Neural progenitor cell (in vitro differentiated cells): Measurements from ENCODE around the gene ZNF569. TPM values are rescaled to one million over a fixed set of nuclear protein-coding genes. Genes with fewer than 3 reads are reported as not detected.

Source experiments
- DNase-seq: peaks from one replicate; pipeline ENCODE4 v3.0.0-alpha.2; 2016; ENCODE audit warnings: low spot score
- H2AFZ ChIP-seq: fragments of 200-600 bp; sonication (generic); replicated peaks from 2 replicates; pipeline ENCODE4 v1.6.1; 2016; ENCODE audit warnings: antibody characterized with exemption
- H3F3A ChIP-seq: fragments of 200-600 bp; sonication (generic); 2 replicates; pipeline ENCODE4 v1.6.1; 2016; ENCODE audit warnings: antibody characterized with exemption, low read depth
- H3K27ac ChIP-seq: fragments of 200-600 bp; sonication (generic); 2 replicates; pipeline ENCODE4 v1.5.1; 2016; ENCODE audit warnings: mild to moderate bottlenecking
- H3K27me3 ChIP-seq: fragments of 200-600 bp; sonication (generic); 2 replicates; pipeline ENCODE4 v1.6.1; 2016; ENCODE audit warnings: mild to moderate bottlenecking, moderate library complexity
- H3K36me3 ChIP-seq: fragments of 200-600 bp; sonication (generic); 2 replicates; pipeline ENCODE4 v1.5.1; 2016
- H3K4me1 ChIP-seq: fragments of 200-600 bp; sonication (generic); 2 replicates; pipeline ENCODE4 v1.6.1; 2016; ENCODE audit warnings: mixed run types
- H3K4me2 ChIP-seq: fragments of 200-600 bp; sonication (generic); 2 replicates; pipeline ENCODE4 v1.6.1; 2016
- H3K4me3 ChIP-seq: fragments of 200-600 bp; sonication (generic); 2 replicates; pipeline ENCODE4 v1.5.1; 2016
- H3K79me2 ChIP-seq: fragments of 200-600 bp; sonication (generic); 2 replicates; pipeline ENCODE4 v1.6.1; 2016; ENCODE audit warnings: low read depth
- H3K9ac ChIP-seq: fragments of 200-600 bp; sonication (generic); 2 replicates; pipeline ENCODE4 v1.6.1; 2016
- H3K9me3 ChIP-seq: fragments of 200-600 bp; sonication (generic); 2 replicates; pipeline ENCODE4 v1.5.1; 2016; ENCODE audit warnings: low read depth
- H4K20me1 ChIP-seq: fragments of 200-600 bp; sonication (generic); 2 replicates; pipeline ENCODE4 v1.6.1; 2016; ENCODE audit warnings: low read depth
- H3K27ac Mint-ChIP-seq: 3 replicates; pipeline ENCODE4 v1.8.0; 2021; ENCODE audit warnings: mixed read lengths
- H3K27me3 Mint-ChIP-seq: 2 replicates; pipeline ENCODE4 v1.8.0; 2022; ENCODE audit warnings: low read depth, mild to moderate bottlenecking, inconsistent platforms, moderate library complexity, mixed read lengths; ENCODE audit not compliant: insufficient read depth
- H3K36me3 Mint-ChIP-seq: 3 replicates; pipeline ENCODE4 v1.8.0; 2021; ENCODE audit warnings: mixed read lengths
- H3K4me1 Mint-ChIP-seq: 3 replicates; pipeline ENCODE4 v1.8.0; 2021; ENCODE audit warnings: mixed read lengths
- H3K4me3 Mint-ChIP-seq: 3 replicates; pipeline ENCODE4 v1.8.0; 2021; ENCODE audit warnings: mild to moderate bottlenecking, moderate library complexity, mixed read lengths
- H3K9me3 Mint-ChIP-seq: 3 replicates; pipeline ENCODE4 v1.8.0; 2020; ENCODE audit warnings: mixed read lengths
- CTCF ChIP-seq: fragments of 200-600 bp; sonication (generic); IDR thresholded peaks from 2 replicates; pipeline ENCODE4 v1.5.1; 2017; ENCODE audit warnings: antibody characterized with exemption, mild to moderate bottlenecking
- EZH2 ChIP-seq: fragments of 200-600 bp; sonication (generic); IDR thresholded peaks from 2 replicates; pipeline ENCODE4 v1.6.1; 2017; ENCODE audit warnings: antibody characterized with exemption, mild to moderate bottlenecking, moderate library complexity
- EZH2phosphoT487 ChIP-seq: fragments of 200-600 bp; sonication (generic); IDR thresholded peaks from 2 replicates; pipeline ENCODE4 v1.6.1; 2017; ENCODE audit warnings: antibody characterized with exemption
- total RNA-seq: library from RNA; depleted of rRNA; stranded (reverse); fragments of >200 nt; gene quantifications from 2 replicates; pipeline ENCODE4 v1.2.3, GENCODE V29; 2015; ENCODE audit warnings: low replicate concordance

ZNF569 gene
- total RNA-seq, 1 donor from 2014 or later = 31.6 TPM

GRCh38 chr19:37362733-37363132, 104.5 kb downstream of the ZNF569 start:
- peak; percentile 48 for DNase-seq

DNA sequence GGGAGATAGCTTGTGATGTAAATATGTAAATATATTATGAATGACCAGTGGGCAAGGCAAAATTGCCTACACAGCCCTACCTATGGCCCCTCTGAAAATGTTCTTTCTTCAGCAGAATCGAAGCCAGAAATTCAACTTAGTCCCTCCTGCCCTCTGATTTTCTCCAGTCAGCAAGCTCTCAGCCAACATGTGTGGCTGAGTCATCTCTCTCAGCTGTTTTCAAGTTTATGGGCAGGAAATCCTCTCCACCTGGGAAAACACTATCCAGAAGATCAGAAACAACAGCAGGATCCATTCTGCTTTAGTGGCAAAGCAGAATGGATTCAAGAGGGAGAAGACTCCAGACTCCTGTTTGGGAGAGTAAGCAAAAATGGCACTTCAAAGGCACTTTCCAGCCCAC, 105.2 kb downstream of the ZNF569 start:
- Mint-ChIP-seq H3K4me1 (no peaks in the 10 kb centered on the region), H3K4me3 (no peak overlapping the region), H3K27me3 (peaks cover 6% of the 10 kb centered on the region), H3K9me3 (peaks cover 67% of the 10 kb centered on the region), H3K27ac (no peak overlapping the region), H3K36me3 (peaks cover 75% of the 10 kb centered on the region)
- Histone ChIP-seq H3K27me3 (no peaks in the 10 kb centered on the region), H3K79me2 (peaks cover 6% of the 10 kb centered on the region), H3K4me3 (no peak overlapping the region), H3K4me1 (no peaks in the 10 kb centered on the region), H3F3A (no peaks in the 10 kb centered on the region), H2AFZ (no peak overlapping the region), H4K20me1 (no peaks in the 10 kb centered on the region), H3K27ac (no peak overlapping the region), H3K9me3 (no peaks in the 10 kb centered on the region), H3K36me3 (peaks cover 23% of the 10 kb centered on the region), H3K4me2 (no peak overlapping the region), H3K9ac (no peak overlapping the region)
- TF ChIP-seq EZH2phosphoT487 (no peak), EZH2 (no peak), CTCF (no peak)
- DNase-seq = no peak

More at GRCh38 chr19:37362733-37363132, 104.5 kb downstream of the ZNF569 start:
- H3K36me3 Mint-ChIP-seq = peaks cover 68% of the 10 kb centered on the region
- no peak overlapping the region for H2AFZ ChIP-seq
- H3K4me1 Mint-ChIP-seq = no peaks in the 10 kb centered on the region
- peaks cover 62% of the 10 kb centered on the region for H3K9me3 Mint-ChIP-seq
- no peak overlapping the region for H3K4me3 Mint-ChIP-seq
- peaks cover 6% of the 10 kb centered on the region for H3K27me3 Mint-ChIP-seq
- no peak overlapping the region for H3K4me2 ChIP-seq
- no peaks in the 10 kb centered on the region for H3K79me2 ChIP-seq
- H3F3A ChIP-seq = no peaks in the 10 kb centered on the region
- no peak for TF ChIP-seq EZH2
- TF ChIP-seq CTCF = peak; percentile 26
- TF ChIP-seq EZH2phosphoT487 = no peak
- no peak overlapping the region for H3K9ac ChIP-seq
- H4K20me1 ChIP-seq = no peaks in the 10 kb centered on the region
- no peak overlapping the region for H3K27ac ChIP-seq
- H3K4me3 ChIP-seq = no peak overlapping the region
- H3K27me3 ChIP-seq = no peaks in the 10 kb centered on the region
- H3K36me3 ChIP-seq = peaks cover 21% of the 10 kb centered on the region
- no peaks in the 10 kb centered on the region for H3K4me1 ChIP-seq
- H3K27ac Mint-ChIP-seq = no peak overlapping the region
- H3K9me3 ChIP-seq = no peaks in the 10 kb centered on the region

Other genes with a start within 250 kb of the ZNF569 start
- 6.8 and 8.9 TPM in 2 replicates for gene ZNF383, start 249.2 kb downstream of the ZNF569 start, total RNA-seq
- 7.1 and 8.6 TPM in 2 replicates for gene ZNF527, start 96.3 kb downstream of the ZNF569 start, total RNA-seq
- gene ZNF570, start 1.9 kb upstream of the ZNF569 start, total RNA-seq = 9.1 and 30.9 TPM in 2 replicates
- 13.5 and 17.3 TPM in 2 replicates for gene ZNF793, start 39.5 kb upstream of the ZNF569 start, total RNA-seq
- 7.9 and 8.0 TPM in 2 replicates for gene ZNF571, start 127.3 kb upstream of the ZNF569 start, total RNA-seq
- gene ZNF540, start 127.4 kb upstream of the ZNF569 start, total RNA-seq = 0.11 and 0.40 TPM in 2 replicates
- gene ZFP30, start 188.0 kb upstream of the ZNF569 start, total RNA-seq = 32.0 and 39.6 TPM in 2 replicates